ENCODE results near the gene C12orf56. TPM values are rescaled to one million over a fixed set of nuclear protein-coding genes. Genes with fewer than 3 reads are reported as not detected.
"Not testable (repeated sequence)": the region's sequence is repeated elsewhere in the genome, so short reads cannot be mapped to it uniquely, and the experiment has no call there.

The C12orf56 gene
- total RNA-seq, 2 donors from 2014 or later, result not detected

GRCh38 chr12:64293654-64294364 lies 96.7 kb downstream of the C12orf56 start:
- WGBS, 2 donors, result 70 to 76% methylated on average over 4 of the region's 4 CpGs
- Histone ChIP-seq H3K9me3 (no peaks in the 10 kb centered on the region), H3K27me3 (no peaks in the 10 kb centered on the region), H3K27ac (no peak overlapping the region), H3K36me3 (replicated peaks in 1 of 2; ENCODE audit: insufficient read depth in 1 of 2, low read depth in 2 of 2) (no peaks in the 10 kb centered on the region), H3K4me3 (no peak overlapping the region), H3K4me1 (no peaks in the 10 kb centered on the region)
- DNase-seq (no peak), ATAC-seq (no peak)
- TF ChIP-seq CTCF (IDR thresholded peaks at IDR 0.05) (no peak), POLR2A (IDR thresholded peaks at IDR 0.05) (no peak)
- intact Hi-C loops (cut with DNase I), result no loop called here

GRCh38 chr12:64293174-64293573 lies 97.4 kb downstream of the C12orf56 start:
- DNase-seq; H3K27ac ChIP-seq; intact Hi-C loops (cut with DNase I); H3K4me1 ChIP-seq; ATAC-seq; H3K9me3 ChIP-seq; H3K36me3 ChIP-seq (replicated peaks in 1 of 2; ENCODE audit: insufficient read depth in 1 of 2, low read depth in 2 of 2); H3K4me3 ChIP-seq; H3K27me3 ChIP-seq: not testable (repeated sequence)
- 84 to 90% methylated on average over 5 to 6 of the region's 15 CpGs for WGBS, 2 donors

GRCh38 chr12:64286521-64286920 lies 104.0 kb downstream of the C12orf56 start:
- Histone ChIP-seq H3K9me3 (no peaks in the 10 kb centered on the region), H3K4me3 (no peak overlapping the region), H3K27ac (no peak overlapping the region), H3K4me1 (no peaks in the 10 kb centered on the region), H3K27me3 (no peaks in the 10 kb centered on the region), H3K36me3 (replicated peaks in 1 of 2; ENCODE audit: insufficient read depth in 1 of 2, low read depth in 2 of 2) (no peaks in the 10 kb centered on the region)
- no peak for DNase-seq
- no peak for TF ChIP-seq CTCF (IDR thresholded peaks at IDR 0.05)
- no peak for TF ChIP-seq POLR2A (IDR thresholded peaks at IDR 0.05)
- 55 to 64% methylated on average over 4 of the region's 4 CpGs for WGBS, 2 donors
- ATAC-seq, result no peak
- intact Hi-C loops (cut with DNase I), result no loop called here

GRCh38 chr12:64284256-64284655 lies 106.3 kb downstream of the C12orf56 start:
- Histone ChIP-seq H3K27me3 (no peaks in the 10 kb centered on the region), H3K4me3 (no peak overlapping the region)

GRCh38 chr12:64278421-64278820 lies 112.1 kb downstream of the C12orf56 start:
- TF ChIP-seq CTCF (IDR thresholded peaks at IDR 0.05), result no peak
- TF ChIP-seq POLR2A (IDR thresholded peaks at IDR 0.05), result no peak
- WGBS, 2 donors, result 91 to 95% methylated on average over 4 of the region's 4 CpGs
- ATAC-seq, result no peak
- Histone ChIP-seq H3K4me1 (no peaks in the 10 kb centered on the region), H3K36me3 (replicated peaks in 1 of 2; ENCODE audit: insufficient read depth in 1 of 2, low read depth in 2 of 2) (no peaks in the 10 kb centered on the region), H3K9me3 (no peaks in the 10 kb centered on the region), H3K27ac (no peak overlapping the region), H3K27me3 (no peaks in the 10 kb centered on the region), H3K4me3 (no peak overlapping the region)
- intact Hi-C loops (cut with DNase I), result no loop called here
- DNase-seq, result no peak

More at GRCh38 chr12:64284256-64284655, 106.3 kb downstream of the C12orf56 start:
- no peaks in the 10 kb centered on the region for H3K9me3 ChIP-seq
- intact Hi-C loops (cut with DNase I), result no loop called here
- DNase-seq, result no peak
- ATAC-seq, result no peak
- no peak for TF ChIP-seq POLR2A (IDR thresholded peaks at IDR 0.05)
- TF ChIP-seq CTCF (IDR thresholded peaks at IDR 0.05), result no peak
- no peaks in the 10 kb centered on the region for H3K36me3 ChIP-seq (replicated peaks in 1 of 2; ENCODE audit: insufficient read depth in 1 of 2, low read depth in 2 of 2)
- no peak overlapping the region for H3K27ac ChIP-seq
- no peaks in the 10 kb centered on the region for H3K4me1 ChIP-seq
- 75% methylated on average over 4 of the region's 4 CpGs for WGBS, 2 donors
